ENCODE results near the gene WDR89. TPM values are rescaled to one million over a fixed set of nuclear protein-coding genes. Genes with fewer than 3 reads are reported as not detected.

The WDR89 gene
- total RNA-seq, 1 donor from 2014 or later, result 11.7 TPM

GRCh38 chr14:63672417-63673180 is 30.9 kb upstream of the WDR89 start:
- Histone ChIP-seq H3K4me1 (no peaks in the 10 kb centered on the region), H3K4me3 (no peak overlapping the region), H3K27ac (no peak overlapping the region), H3K27me3 (ENCODE audit: low read depth) (no peaks in the 10 kb centered on the region), H3K36me3 (peaks cover 7% of the 10 kb centered on the region), H3K9me3 (no peaks in the 10 kb centered on the region)
- TF ChIP-seq, protein P1, sequence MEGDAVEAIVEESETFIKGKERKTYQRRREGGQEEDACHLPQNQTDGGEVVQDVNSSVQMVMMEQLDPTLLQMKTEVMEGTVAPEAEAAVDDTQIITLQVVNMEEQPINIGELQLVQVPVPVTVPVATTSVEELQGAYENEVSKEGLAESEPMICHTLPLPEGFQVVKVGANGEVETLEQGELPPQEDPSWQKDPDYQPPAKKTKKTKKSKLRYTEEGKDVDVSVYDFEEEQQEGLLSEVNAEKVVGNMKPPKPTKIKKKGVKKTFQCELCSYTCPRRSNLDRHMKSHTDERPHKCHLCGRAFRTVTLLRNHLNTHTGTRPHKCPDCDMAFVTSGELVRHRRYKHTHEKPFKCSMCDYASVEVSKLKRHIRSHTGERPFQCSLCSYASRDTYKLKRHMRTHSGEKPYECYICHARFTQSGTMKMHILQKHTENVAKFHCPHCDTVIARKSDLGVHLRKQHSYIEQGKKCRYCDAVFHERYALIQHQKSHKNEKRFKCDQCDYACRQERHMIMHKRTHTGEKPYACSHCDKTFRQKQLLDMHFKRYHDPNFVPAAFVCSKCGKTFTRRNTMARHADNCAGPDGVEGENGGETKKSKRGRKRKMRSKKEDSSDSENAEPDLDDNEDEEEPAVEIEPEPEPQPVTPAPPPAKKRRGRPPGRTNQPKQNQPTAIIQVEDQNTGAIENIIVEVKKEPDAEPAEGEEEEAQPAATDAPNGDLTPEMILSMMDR (IDR thresholded peaks at IDR 0.05), result no peak
- intact Hi-C loops (cut with DNase I), result no loop called here
- ATAC-seq, result peak in 1 of 2 donors; percentile 84
- no peak for DNase-seq

DNA sequence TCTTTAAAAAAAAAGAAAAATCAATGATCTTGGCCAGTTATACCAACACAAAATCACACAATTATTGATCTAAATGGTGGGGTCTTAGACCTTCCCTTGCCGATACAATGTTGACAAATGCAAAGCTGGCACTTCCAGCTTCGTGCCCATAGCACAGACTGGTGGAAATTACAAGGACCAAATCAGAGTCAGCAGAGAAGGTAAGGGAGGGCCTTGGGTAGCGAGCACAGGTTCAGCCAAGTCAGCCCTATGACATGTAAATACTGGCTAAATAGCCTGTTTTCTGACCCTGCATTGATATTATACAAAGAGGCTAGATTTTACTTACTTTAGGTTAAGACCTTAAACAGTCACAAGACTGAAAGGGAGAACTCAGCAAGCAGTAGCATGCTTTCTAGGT is 30.3 kb upstream of the WDR89 start:
- Histone ChIP-seq H3K27ac (no peak overlapping the region), H3K4me1 (no peaks in the 10 kb centered on the region), H3K27me3 (ENCODE audit: low read depth) (no peaks in the 10 kb centered on the region), H3K36me3 (peaks cover 7% of the 10 kb centered on the region), H3K4me3 (no peak overlapping the region), H3K9me3 (no peaks in the 10 kb centered on the region)
- peak in 1 of 2 donors; percentile 54 for ATAC-seq
- intact Hi-C loops (cut with DNase I), result no loop called here
- no peak for DNase-seq
- TF ChIP-seq, protein P1 (IDR thresholded peaks at IDR 0.05), result no peak

DNA sequence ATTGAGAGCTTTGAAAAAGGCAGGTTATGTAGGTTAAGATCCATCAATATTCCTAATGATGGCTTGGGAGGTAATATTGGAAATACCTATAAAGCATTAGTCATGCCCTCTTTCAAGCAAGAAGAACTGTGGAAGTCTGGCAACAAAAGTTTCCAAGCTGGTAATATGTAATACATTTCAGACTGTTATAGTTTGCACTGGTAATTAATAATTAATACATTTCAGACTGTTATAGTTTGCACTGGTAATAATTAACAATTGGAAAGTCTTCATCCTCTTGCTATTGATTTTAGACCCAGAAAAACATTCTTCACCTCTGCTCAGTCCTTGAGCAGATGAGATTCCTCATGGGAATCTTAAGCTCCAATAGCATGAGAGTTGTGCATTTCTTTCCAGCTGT is 29.0 kb upstream of the WDR89 start:
- H3K4me1 ChIP-seq, result no peaks in the 10 kb centered on the region
- H3K9me3 ChIP-seq, result no peaks in the 10 kb centered on the region
- TF ChIP-seq, protein P1 (IDR thresholded peaks at IDR 0.05), result no peak
- no peaks in the 10 kb centered on the region for H3K36me3 ChIP-seq
- no peaks in the 10 kb centered on the region for H3K27me3 ChIP-seq (ENCODE audit: low read depth)
- intact Hi-C loops (cut with DNase I), result no loop called here
- no peak overlapping the region for H3K4me3 ChIP-seq
- DNase-seq (no peak), ATAC-seq (no peak)
- H3K27ac ChIP-seq, result no peak overlapping the region

GRCh38 chr14:63666335-63666734 is 24.7 kb upstream of the WDR89 start:
- ATAC-seq, result no peak
- TF ChIP-seq, protein P1 (IDR thresholded peaks at IDR 0.05), result no peak
- H3K27me3 ChIP-seq (ENCODE audit: low read depth), result no peaks in the 10 kb centered on the region
- H3K36me3 ChIP-seq, result no peaks in the 10 kb centered on the region
- intact Hi-C loops (cut with DNase I), result no loop called here
- no peak for DNase-seq
- H3K27ac ChIP-seq, result no peak overlapping the region
- H3K9me3 ChIP-seq, result no peaks in the 10 kb centered on the region
- H3K4me3 ChIP-seq, result no peak overlapping the region
- no peaks in the 10 kb centered on the region for H3K4me1 ChIP-seq

GRCh38 chr14:63663428-63664341 is 22.0 kb upstream of the WDR89 start:
- Histone ChIP-seq H3K9me3 (no peaks in the 10 kb centered on the region), H3K4me3 (no peak overlapping the region), H3K36me3 (no peaks in the 10 kb centered on the region), H3K27me3 (ENCODE audit: low read depth) (no peaks in the 10 kb centered on the region), H3K4me1 (no peaks in the 10 kb centered on the region), H3K27ac (no peak overlapping the region)
- TF ChIP-seq, protein P1 (IDR thresholded peaks at IDR 0.05), result no peak
- DNase-seq (no peak), ATAC-seq (peak in 1 of 2 donors; percentile 38)
- intact Hi-C loops (cut with DNase I), result no loop called here
